Stimulated activated CD4-positive, alpha-beta T cell treated with anti-CD3 and anti-CD28 coated beads, Interleukin-15, amount 100 ng/mL, for 48 hours (primary cell): ENCODE measurements around the gene ZIC4.

Experiments used
- DNase-seq, 2 donors: peaks; one replicate each; pipeline ENCODE4 v3.0.0-alpha.2; 2020; ENCODE audit warnings: low read depth in 2 of 2

Gene ZIC4

DNA sequence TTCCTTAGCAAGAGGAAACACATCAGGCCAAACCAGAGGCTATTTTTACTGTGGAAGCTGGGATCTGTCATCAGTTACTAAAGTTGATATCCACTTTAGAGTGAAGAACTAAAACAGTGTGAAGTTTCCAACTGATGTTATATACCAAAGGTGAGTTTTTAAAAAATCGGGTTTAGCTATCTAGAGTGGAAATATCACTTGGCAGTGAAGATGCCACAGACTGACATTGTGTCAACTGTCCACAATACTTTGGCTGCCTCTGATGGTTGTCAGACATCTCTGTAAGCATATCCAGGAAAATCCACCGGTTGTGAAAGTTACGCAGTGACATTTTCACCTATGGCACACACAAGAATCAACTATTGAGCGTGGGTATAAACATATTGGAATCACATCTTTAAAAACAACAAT lies 12.0 kb upstream of the ZIC4 start:
- DNase-seq = no peak

DNA sequence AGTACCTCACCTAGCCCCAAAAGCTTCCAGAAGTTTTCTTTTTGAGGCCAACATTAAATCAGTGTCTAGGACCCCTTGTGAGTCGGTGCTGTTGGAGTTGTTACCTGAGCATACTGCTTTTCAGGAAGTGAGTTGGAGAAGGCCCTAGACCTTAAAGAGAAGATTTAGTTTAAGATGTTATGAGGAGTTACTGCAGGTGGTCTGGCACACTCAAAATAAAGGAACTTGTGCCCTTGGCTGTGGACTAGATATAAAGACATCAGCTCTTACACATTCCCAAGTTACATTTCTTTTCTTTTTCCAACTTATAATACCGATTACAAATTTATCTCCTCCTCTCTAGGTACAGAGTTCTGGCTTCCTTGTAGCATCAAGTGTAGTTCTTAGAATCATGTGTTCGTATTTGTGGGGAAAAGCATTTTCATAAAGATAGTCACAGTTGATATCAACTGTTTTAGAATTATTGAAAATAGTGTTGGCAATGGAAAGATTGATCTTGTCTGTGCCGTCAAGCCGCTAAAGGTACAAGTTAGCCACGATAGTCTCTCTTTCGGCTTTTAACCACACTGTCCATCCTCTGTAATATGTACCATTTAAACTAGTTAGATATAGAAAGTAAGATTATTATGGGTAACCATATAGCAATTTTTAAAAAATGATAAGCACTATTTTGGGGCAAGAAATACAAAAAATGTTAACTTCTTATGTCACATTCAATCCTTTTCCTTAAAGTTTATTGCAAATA lies 11.4 kb upstream of the ZIC4 start:
- DNase-seq = no peak

DNA sequence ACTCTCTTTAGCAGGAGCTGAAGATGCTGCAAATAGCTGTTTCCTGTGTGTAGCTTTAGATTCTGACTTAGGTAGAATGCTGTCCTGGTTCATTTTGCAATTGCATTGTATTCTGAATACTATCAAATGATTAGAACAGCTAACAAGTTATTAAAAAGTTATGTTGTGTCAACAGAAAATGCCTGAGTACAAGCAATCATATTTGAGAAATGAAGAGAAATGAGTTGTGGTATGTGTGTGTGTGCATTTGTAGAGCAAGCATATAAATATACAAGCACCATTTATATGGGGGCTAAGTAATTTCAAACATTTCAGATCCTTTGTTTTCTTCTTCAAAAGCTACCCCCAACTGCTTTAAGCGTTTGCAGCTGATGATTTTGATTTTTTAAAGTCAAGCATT lies 10.6 kb upstream of the ZIC4 start:
- no peak for DNase-seq

DNA sequence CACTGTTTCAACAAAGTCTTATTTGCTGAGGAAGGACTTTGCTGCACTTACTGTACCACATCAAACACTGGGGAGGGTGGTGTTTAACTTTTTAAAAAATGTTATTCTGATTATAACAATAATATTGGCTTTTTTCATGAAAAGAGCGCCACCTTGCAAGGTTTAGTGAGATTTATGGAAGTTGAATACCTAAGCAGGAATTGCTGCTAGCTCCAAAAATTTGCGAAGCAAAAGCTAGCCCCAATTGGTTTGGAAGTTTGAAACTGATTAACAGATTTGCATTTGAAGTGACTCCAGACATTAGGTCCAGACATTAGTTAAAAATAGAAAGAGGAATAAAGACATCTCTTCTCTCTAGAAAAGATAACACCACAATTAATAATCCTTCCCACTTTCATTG lies 9.5 kb upstream of the ZIC4 start:
- DNase-seq = no peak

DNA sequence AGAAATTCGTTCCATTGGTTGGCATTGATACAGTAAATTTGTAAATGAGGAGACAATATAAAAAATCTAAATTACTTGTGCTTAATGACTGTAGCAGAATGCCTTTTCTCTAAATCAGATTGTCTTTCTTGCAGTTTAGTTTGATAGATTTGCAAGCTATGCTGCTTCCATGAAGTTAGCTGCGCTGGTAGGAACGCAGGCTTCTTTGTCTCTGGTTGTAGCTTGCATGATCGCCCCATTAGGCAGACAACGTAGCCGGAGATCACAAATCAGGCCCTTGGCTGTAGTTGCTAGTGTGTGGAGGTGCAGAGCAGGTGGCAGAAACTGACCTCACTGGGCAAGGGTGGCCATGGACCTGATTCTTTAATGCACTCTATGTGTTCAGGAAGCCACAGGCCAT lies 8.9 kb upstream of the ZIC4 start:
- no peak for DNase-seq

DNA sequence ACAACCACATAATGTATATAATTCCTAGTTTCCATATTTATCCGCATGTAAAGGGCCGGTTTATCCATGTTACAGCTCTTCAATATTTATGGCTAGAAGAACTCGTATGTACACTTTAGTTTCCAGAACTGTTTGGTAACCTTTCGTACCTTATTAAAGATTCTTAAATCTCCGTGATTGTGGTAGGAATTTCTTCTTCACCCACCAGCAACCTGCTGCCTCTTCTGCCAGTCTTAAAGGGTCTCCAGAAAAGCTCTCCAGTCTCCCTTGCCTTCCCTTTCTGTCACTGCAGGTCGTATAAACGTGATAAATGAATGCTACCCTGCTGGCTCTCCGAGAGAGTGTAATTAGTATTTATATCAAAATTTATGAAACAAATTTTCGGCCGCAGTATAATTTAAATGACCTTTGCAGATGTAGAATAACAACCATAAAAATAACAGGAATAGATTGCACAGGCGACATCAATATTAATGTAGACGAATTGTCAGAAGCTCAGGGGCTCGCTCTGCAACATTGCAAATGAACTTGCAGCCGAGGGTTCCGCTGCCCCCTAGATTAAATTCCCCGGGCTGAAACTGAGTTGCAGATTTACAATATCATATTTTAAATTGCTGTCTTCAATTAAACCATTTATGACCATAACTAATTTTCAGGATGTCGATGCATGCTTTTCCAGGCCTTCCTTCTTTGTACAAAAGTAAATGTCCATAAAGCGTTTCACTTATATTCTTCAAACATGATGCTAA lies 8.2 kb upstream of the ZIC4 start:
- DNase-seq = no peak

DNA sequence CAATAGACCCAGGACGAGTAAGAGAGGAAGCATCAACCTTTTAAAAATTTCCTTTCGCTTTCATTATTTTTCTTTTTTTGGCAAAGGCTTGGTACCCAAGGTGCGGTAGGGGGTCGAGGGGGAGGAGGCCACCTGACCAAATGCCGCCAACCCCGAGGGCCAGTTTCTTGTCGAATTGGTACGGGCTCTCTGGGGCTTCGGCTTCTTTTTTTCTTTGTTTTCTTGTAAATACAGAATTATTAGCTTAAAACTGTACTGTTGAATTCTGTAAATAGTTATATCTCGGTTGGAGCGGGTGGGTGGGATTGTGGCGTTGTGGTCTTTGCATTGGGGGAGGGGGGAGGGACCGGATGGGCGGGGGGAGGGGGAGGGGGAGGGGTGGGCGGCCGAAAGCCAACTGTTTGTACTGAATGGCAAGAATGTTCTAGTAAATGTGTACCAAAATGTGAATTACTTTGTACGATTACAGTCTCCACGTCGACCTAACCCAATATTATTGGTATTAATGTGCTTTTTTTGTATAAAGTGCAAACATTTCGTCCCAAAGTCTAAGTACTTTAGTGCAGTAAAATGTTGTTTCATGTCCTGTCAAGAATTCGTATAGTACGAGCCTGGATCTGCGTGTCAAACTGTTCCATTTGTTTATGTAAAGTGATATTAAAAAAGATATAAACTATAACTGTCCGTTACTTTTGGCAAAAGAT lies 7.5 kb upstream of the ZIC4 start:
- no peak for DNase-seq

DNA sequence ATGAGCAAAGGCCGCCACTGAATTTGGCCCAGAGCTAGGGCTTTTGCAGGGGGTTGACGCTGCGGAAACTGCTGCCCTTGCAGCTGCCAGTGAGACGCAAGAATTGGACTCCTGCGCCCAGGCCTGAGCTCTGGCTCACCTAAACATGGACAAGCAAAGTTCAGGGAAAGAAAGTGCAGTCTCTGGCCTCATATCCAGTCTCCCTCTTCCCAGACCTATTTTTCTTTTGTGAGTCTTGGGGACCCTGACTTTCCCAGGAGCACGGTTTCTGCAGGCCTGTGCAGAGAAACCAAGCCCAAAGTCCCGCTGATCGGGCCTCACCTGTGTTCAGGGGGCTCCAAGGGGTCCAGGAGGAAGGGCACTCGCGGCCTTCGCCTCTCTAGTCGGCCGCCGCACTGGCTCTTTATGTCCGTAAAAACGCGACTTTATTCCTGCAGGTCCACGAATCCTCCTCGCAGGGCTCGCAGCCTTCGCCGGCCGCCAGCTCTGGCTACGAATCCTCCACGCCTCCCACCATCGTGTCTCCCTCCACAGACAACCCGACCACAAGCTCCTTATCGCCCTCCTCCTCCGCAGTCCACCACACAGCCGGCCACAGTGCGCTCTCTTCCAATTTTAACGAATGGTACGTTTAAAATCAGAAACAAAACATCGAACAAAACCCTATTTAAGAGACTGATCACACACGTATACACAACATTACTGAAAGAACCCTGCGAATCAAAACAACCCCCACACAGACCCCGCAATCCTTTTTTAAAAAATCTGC lies 6.8 kb upstream of the ZIC4 start:
- DNase-seq = no peak

DNA sequence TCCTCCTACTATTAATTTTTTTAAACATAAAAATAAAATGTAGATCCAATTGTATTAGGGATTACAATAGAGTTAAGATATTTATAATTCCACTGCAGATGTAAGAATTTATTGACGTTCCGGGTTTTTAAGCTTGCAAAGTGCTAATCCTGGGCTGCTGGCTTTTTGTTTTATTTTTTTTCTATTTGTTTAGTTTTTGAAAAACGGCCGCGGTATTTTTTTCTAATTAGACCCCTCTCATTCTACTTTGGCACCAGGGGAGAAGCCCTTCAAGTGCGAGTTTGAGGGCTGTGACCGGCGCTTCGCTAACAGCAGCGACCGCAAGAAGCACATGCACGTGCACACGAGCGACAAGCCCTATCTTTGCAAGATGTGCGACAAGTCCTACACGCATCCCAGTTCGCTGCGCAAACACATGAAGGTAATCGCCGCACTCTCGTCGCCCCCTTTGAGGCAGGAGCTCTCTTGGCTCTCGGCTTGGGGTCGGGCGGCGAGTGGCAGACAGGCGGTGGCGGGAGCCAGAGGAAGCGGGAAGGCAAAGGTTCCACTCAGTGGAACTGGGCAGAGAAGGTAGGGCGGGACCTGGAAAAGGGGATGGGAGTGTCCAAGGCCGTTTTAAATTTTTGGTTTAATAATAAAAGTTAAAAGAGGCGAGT lies 6.0 kb upstream of the ZIC4 start:
- no peak for DNase-seq

DNA sequence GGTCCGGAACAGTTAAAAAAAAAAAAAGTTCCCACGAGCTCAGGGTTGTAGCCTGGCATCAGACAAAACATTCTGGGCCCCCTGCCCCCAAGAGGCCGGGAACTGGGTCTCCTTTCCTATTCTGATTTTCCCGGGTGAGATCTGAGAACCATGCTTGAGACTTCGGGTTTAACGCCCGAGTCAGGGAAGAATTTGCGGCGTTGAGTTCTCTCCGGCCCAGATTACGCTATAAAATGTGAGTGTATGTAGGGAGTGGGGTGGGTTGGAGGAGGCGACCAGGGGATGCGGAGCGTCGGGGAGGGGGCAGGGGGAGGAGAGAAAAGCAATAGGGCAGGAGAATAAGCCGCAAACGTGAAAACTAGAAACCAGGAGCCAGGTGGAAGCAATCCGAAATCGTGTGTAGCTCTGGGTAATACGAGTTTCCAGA lies 5.5 kb upstream of the ZIC4 start:
- no peak for DNase-seq

DNA sequence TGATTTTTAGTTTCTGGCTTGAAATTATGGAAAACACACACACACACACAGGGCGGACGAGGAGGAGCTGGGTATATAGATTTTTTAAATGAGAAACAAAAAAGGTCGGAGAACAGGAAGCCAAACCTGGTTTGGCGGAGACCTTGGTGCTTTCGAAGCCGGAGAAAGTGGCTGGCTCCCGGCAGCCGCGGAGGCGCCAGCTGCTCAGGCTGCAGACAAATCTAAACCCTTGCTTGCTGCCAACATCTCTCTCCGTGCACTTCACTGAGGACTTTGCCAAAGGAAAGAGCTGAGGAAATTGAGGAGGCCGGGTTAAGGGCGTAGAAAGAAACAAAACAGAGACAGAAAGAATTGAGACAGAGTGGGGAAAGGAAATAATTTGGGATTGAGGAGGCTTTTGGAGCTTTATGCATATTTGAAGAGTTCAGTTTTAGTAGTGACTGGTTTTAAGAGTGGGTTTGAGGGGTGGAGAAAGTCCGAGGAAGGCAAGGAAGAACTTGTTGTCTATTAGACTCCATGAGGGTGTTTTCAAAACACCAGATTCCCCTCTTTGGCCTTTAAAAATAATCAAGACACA lies 5.0 kb upstream of the ZIC4 start:
- DNase-seq = no peak

DNA sequence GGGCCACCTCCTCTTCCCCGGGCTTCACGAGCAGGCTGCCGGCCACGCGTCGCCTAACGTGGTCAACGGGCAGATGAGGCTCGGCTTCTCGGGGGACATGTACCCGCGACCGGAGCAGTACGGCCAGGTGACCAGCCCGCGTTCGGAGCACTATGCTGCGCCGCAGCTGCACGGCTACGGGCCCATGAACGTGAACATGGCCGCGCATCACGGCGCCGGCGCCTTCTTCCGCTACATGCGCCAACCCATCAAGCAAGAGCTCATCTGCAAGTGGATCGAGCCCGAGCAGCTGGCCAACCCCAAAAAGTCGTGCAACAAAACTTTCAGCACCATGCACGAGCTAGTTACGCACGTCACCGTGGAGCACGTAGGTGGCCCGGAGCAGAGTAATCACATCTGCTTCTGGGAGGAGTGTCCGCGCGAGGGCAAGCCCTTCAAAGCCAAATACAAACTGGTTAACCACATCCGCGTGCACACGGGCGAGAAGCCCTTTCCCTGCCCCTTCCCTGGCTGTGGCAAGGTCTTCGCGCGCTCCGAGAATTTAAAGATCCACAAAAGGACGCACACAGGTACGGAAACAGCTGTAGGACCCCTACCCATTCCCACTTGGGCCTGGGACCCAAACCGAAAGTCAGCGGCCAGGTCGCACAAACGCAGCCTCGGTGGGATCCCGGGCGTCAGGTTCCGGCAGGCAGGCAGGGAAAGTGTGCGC lies 4.3 kb upstream of the ZIC4 start:
- DNase-seq = no peak

DNA sequence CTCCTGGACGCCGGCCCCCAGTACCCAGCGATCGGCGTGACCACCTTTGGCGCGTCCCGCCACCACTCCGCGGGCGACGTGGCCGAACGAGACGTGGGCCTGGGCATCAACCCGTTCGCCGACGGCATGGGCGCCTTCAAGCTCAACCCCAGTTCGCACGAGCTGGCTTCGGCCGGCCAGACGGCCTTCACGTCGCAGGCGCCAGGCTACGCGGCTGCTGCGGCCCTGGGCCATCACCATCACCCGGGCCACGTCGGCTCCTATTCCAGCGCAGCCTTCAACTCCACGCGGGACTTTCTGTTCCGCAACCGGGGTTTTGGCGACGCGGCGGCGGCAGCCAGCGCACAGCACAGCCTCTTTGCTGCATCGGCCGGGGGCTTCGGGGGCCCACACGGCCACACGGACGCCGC lies 3.8 kb upstream of the ZIC4 start:
- DNase-seq = no peak

DNA sequence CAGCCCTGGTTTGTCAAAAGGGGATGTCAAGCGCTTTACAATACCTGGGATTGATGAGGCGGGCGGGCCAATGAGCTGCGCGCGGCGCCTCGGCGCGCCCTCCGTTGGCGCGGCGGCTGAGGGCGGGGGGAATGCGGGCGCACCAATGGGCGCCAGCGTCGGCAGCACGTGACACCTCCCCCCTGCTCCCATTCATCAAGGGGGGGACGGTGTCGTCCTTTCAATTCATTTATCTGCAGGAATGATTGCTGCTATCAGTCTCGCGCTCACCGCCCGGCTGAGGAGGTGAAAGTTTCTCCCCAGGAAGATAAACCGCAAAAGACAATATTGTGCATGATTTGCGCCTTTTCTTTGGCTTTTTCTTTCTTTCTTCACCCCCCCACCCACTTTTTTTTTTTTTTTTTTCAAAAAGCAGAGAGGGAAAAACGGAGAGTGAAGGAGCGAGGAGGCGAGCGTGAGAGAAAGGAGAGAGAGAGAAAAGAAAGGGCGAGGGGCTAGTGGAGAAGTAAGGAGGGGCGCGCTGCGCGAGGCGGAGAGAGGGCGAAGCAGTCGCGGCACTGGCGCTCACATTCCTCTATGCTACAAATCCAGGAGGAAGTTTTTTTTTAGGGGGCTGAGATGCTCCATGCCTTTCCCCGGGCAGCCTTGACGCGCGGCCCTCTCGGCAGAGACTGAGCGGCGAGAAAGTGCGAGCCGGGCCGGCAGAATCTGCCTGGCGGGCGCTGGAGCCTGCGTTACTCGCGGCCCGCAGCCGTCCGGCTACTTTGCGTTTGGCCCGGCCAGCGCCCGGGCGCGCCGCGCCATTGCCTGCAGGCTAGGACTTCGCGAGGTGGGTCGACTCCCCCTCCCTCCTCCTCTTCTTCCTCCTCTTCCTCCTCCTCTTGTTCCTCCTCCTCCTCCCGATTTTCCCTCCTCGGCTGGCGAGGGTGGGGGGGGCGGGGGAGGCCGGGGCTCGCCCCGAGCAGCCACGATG lies 3.1 kb upstream of the ZIC4 start, which contains the start of gene ZIC1:
Gene ZIC1 (plus strand): TSS at position 223 of the 973 bp plus-strand sequence. CDS start 748 bp downstream, at position 971.
- DNase-seq = no peak

DNA sequence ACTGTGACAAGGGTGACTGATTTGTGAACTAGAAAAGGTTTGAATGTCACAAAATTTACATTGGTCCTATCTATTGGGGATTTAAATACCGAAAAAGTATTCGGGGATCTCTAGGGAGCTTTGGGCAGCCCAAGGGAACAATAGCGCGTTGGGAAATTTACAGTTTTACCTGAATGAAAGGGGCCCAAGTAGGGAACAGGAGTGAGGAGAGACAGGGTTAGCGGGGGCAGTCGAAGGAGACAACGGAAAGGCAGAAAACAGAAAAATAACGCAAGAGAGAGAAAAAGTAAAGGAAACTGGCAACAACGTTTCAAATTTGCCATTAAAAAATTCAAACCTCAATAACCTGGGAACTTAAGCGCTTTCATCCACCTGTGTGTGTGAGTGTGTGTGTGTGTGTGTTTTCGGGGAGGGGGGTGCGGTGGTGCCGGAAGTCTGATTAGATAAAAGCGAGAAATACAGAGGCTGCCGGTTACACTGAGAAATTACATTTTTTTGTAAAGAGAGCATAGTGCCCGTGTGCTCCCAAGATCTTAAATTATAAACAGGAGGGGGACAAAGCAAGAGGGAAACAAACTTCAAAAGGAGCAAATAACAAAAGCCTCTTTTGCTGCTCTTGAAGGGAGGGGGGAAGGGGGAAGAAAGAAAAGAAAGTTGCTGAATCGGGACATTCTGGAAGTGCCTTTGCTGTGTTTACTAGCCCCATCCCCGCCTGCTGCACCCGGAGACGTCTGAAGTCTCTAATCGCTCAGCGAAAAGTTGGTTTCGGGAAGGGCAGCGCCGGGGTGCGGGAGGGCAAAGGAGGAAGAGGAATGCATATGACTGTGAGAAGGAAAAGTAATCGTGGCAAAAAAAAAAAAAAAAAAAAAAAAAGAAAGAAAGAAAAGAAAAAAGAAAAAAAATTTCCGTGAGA lies 2.1 kb upstream of the ZIC4 start:
- no peak for DNase-seq

DNA sequence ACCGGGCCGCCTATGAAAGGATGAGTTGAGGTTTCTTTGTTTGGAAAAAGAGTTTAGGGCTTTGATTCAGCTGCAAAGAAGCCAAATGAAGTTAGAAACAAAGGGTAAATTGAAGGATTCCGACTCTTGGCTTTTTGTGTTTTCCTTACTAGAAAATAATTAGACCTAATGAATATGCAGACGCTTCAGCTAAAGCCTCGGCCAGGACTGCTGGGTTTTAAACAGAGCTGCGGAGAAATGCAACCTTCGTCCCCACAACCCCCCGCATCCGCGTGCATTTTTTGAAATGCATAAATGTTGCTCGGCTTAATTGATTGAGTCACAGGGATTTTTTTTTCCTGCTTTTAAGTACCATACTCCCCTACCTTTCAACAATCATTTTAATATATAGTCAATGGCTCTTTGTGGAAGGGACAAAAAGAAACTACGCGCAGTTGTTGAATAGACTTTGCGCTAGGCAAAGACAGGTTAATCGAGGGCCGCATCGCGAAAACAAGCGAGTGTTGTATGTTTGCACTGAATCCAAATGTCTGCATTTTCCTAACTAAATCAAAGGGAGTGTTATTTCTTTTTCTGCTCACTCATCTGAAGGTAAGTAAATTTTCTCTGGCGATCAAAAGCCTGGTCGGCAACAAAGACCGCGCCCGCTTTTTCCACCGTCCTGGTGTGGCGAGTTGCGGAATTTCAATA lies 1.3 kb upstream of the ZIC4 start:
- DNase-seq = no peak

DNA sequence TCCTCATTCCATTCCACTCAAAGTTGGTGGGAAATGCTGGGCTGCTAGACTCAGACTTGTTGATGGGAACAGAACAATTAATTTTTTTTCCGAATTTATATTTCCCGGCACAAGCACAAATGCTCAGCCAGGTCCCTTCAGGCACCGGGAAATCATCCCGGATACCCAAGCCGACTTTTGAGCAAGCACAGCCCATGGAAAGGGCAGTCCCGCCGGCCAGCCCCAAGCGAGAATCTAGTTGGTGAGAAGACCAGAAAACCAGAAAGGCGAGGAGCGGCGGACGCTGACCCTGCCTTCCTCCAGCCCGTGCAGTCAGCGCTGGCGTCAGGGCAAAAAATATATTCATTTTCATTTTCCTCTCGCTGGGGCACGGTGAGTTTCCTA lies 763 bp upstream of the ZIC4 start:
- no peak for DNase-seq
